K562 (cell line): ENCODE data around the gene GPR4. TPM values are rescaled to one million over a fixed set of nuclear protein-coding genes. Genes with fewer than 3 reads are reported as not detected.

Experiments used
- ATAC-seq: fragments of 200-7000 bp; cut with Tn5 transposase; 3 replicates; pipeline ENCODE4 v1.9.1; 2020; ENCODE audit warnings: moderate library complexity
- BruUV-seq: library from RNA; stranded (reverse); fragments of 400-500 nt; replicated peaks from 2 replicates; lab custom pipeline; 2021; lab: Mats Ljungman, UMichigan
- CTCF ChIA-PET: fragments of 300-600 bp; formaldehyde crosslinking; extraction: SDS; loops from one replicate; lab custom pipeline; 2021; ENCODE audit warnings: low intra/inter-chr PET ratio; lab: Yijun Ruan, JAX
- POLR2A ChIA-PET: fragments of 300-600, 350-650 bp; sonication (Branson Sonifier 250); formaldehyde crosslinking; extraction: SDS; loops from one replicate; lab custom pipeline; 2021; ENCODE audit warnings: antibody characterized with exemption, inconsistent platforms; lab: Yijun Ruan, JAX
- DNase-seq, 4 experiments: peaks; one replicate each; pipeline versions ENCODE4 v3.0.0 to v3.0.0-alpha.2; 2011 to 2018; ENCODE audit warnings: low spot score in 3 of 4, mixed read lengths in 3 of 4; ENCODE audit errors: extremely low read depth in 1 of 4
- FAIRE-seq: peaks from 2 replicates; lab custom pipeline; 2011; peaks lifted over from hg19 to GRCh38; lab: Jason Lieb, UNC
- H2AFZ ChIP-seq: 2 replicates; pipeline ENCODE4 v1.6.0; 2011; ENCODE audit warnings: low read depth, low read length, control low read depth, inconsistent platforms
- H3K27ac ChIP-seq: fragments of 200-600 bp; 3 replicates; pipeline ENCODE4 v1.8.0; 2011; ENCODE audit warnings: low read depth, mild to moderate bottlenecking, control low read depth, inconsistent platforms, low read length, moderate library complexity, mixed read lengths; ENCODE audit errors: extremely low read depth
- H3K27me3 ChIP-seq, 2 experiments: fragments of 300-600 bp in 1 of 2; 2 replicates in 1 of 2; 3 replicates in 1 of 2; pipeline versions ENCODE4 v1.6.0 to v1.8.0; 2011; ENCODE audit warnings: inconsistent platforms in 2 of 2, low read length in 2 of 2, mild to moderate bottlenecking in 1 of 2, mixed read lengths in 1 of 2, moderate library complexity in 1 of 2; ENCODE audit not compliant: control insufficient read depth in 2 of 2, insufficient read depth in 2 of 2
- H3K36me3 ChIP-seq: fragments of 300-600 bp; 3 replicates; pipeline ENCODE4 v1.8.0; 2011; ENCODE audit warnings: mild to moderate bottlenecking, low read length, inconsistent platforms; ENCODE audit not compliant: control insufficient read depth, insufficient read depth
- H3K4me1 ChIP-seq, 2 experiments: fragments of 200-600 bp in 1 of 2; replicated peaks in 1 of 2; 2 replicates in 1 of 2; 3 replicates in 1 of 2; pipeline versions ENCODE4 v1.5.1 to v1.8.0; 2011; ENCODE audit warnings: inconsistent platforms in 2 of 2, low read length in 2 of 2, mild to moderate bottlenecking in 1 of 2, mixed read lengths in 1 of 2, moderate library complexity in 1 of 2; ENCODE audit not compliant: control insufficient read depth in 2 of 2, insufficient read depth in 2 of 2
- H3K4me2 ChIP-seq: 2 replicates; pipeline ENCODE4 v1.6.1; 2011; ENCODE audit warnings: low read length, control low read depth, inconsistent platforms, mixed read lengths; ENCODE audit not compliant: insufficient read depth
- H3K4me3 ChIP-seq: fragments of 200-600 bp; sonication (generic), shearing (Covaris generic); 2 replicates; pipeline ENCODE4 v1.5.1; 2016; ENCODE audit warnings: control low read depth, inconsistent platforms
- H3K79me2 ChIP-seq: fragments of 200-600 bp; 3 replicates; pipeline ENCODE4 v1.8.0; 2011; ENCODE audit warnings: low read length, inconsistent platforms; ENCODE audit not compliant: control insufficient read depth, insufficient read depth
- H3K9ac ChIP-seq, 2 experiments: 2 replicates each; pipeline versions ENCODE4 v1.6.0 to v1.6.1; 2011; ENCODE audit warnings: low read depth in 2 of 2, low read length in 2 of 2, control low read depth in 1 of 2, inconsistent platforms in 1 of 2, mild to moderate bottlenecking in 1 of 2, mixed read lengths in 1 of 2; ENCODE audit not compliant: insufficient read depth in 1 of 2
- H3K9me1 ChIP-seq: one replicate; pipeline ENCODE4 v1.6.0; 2011; ENCODE audit warnings: inconsistent platforms, mild to moderate bottlenecking, low read length, moderate library complexity; ENCODE audit not compliant: control insufficient read depth, insufficient read depth
- H3K9me3 ChIP-seq: replicated peaks from 2 replicates; pipeline ENCODE4 v1.5.1; 2011; ENCODE audit warnings: low read depth, low read length, inconsistent platforms; ENCODE audit not compliant: control insufficient read depth, insufficient read depth
- H4K20me1 ChIP-seq: replicated peaks from 2 replicates; pipeline ENCODE4 v1.6.1; 2011; ENCODE audit warnings: low read length, inconsistent platforms, mixed read lengths; ENCODE audit not compliant: control insufficient read depth, insufficient read depth
- DIDO1 ChIP-seq: fragments of 450-650 bp; IDR thresholded peaks from 2 replicates; pipeline ENCODE4 v1.6.1; 2016; ENCODE audit warnings: low read depth, missing biosample characterization, missing genetic modification characterization
- ETV1 ChIP-seq: fragments of 450-650 bp; conservative IDR thresholded peaks from 2 replicates; pipeline ENCODE4 v1.6.1; 2016; ENCODE audit warnings: missing genetic modification characterization, control low read depth, low read depth, missing compliant biosample characterization
- GATAD2B ChIP-seq: fragments of 450-650 bp; IDR thresholded peaks from 2 replicates; pipeline ENCODE4 v1.6.1; 2017; ENCODE audit warnings: mild to moderate bottlenecking, borderline replicate concordance
- HDAC1 ChIP-seq, 2 experiments: fragments of 450-650 bp; IDR thresholded peaks; 2 replicates each; pipeline ENCODE4 v1.6.1; 2016 to 2017; ENCODE audit warnings: inconsistent platforms in 1 of 2, mild to moderate bottlenecking in 1 of 2, moderate library complexity in 1 of 2
- MAZ ChIP-seq, 2 experiments: fragments of 450-650 bp in 1 of 2; sonication (generic) in 1 of 2; formaldehyde crosslinking; IDR thresholded peaks in 1 of 2; conservative IDR thresholded peaks in 1 of 2; 2 replicates each; pipeline versions ENCODE4 v1.4.0 to v1.5.0; 2020; ENCODE audit warnings: mild to moderate bottlenecking in 1 of 2, missing genetic modification reagents in 1 of 2
- NBN ChIP-seq: fragments of 450-650 bp; IDR thresholded peaks from 2 replicates; pipeline ENCODE4 v1.6.1; 2016; ENCODE audit warnings: low read depth, mild to moderate bottlenecking
- PHF20 ChIP-seq: fragments of 450-650 bp; IDR thresholded peaks from 2 replicates; pipeline ENCODE4 v1.6.1; 2018; ENCODE audit not compliant: partially characterized antibody
- PRPF4 ChIP-seq: fragments of 200-400 bp; formaldehyde crosslinking; IDR thresholded peaks from one replicate; pipeline ENCODE4 v1.6.1; 2017; ENCODE audit warnings: low read length, low read depth, mild to moderate bottlenecking; ENCODE audit not compliant: insufficient read depth, poor library complexity, severe bottlenecking
- SIX5 ChIP-seq, 2 experiments: IDR thresholded peaks; 2 replicates each; pipeline ENCODE4 v1.6.1; 2011; ENCODE audit warnings: low read length in 2 of 2, borderline replicate concordance in 1 of 2, low read depth in 1 of 2, mild to moderate bottlenecking in 1 of 2, moderate library complexity in 1 of 2; ENCODE audit not compliant: insufficient read depth in 1 of 2
- SP2 ChIP-seq: IDR thresholded peaks from 2 replicates; pipeline ENCODE4 v1.6.1; 2011; ENCODE audit warnings: mild to moderate bottlenecking, low read depth, low read length, moderate library complexity; ENCODE audit not compliant: poor library complexity, severe bottlenecking; ENCODE audit errors: extremely low read depth
- SUPT5H ChIP-seq: fragments of 450-650 bp; IDR thresholded peaks from 2 replicates; pipeline ENCODE4 v1.6.1; 2016
- TRIM24 ChIP-seq, 2 experiments: fragments of 450-650 bp; IDR thresholded peaks; 2 replicates each; pipeline ENCODE4 v1.6.1; 2016
- ZBTB17 ChIP-seq: fragments of 450-650 bp; formaldehyde crosslinking; IDR thresholded peaks from 2 replicates; pipeline ENCODE4 v1.4.0; 2020; ENCODE audit warnings: mild to moderate bottlenecking
- ZBTB43 ChIP-seq: sonication (generic); formaldehyde crosslinking; IDR thresholded peaks from 2 replicates; pipeline ENCODE4 v1.8.0; 2023; ENCODE audit warnings: mild to moderate bottlenecking, missing genetic modification reagents
- ZNF445 ChIP-seq: fragments of 250-450 bp; sonication (Bioruptor Pico); IDR thresholded peaks from 2 replicates; pipeline ENCODE4 v1.4.0; 2020; ENCODE audit warnings: low read depth, mild to moderate bottlenecking, moderate library complexity
- ZNF707 ChIP-seq: fragments of 250-450 bp; sonication (Bioruptor Pico); conservative IDR thresholded peaks from 2 replicates; pipeline ENCODE4 v1.8.0; 2022; ENCODE audit warnings: inconsistent platforms, mild to moderate bottlenecking, moderate library complexity
- WGBS: fragments of 100-300 bp; shearing (Covaris generic); methylation state at CpG from one replicate; pipeline ENCODE4 v1.1.6; 2016; ENCODE audit warnings: low coverage, mixed read lengths; ENCODE audit not compliant: insufficient coverage; ENCODE audit errors: missing lambda C conversion rate; 5-methylcytosine and 5-hydroxymethylcytosine counted together
- in situ Hi-C: fragments of 300-500 bp; cut with MboI; formaldehyde crosslinking; loops from 4 replicates; pipeline ENCODE4 v1.15.0; 2018; ENCODE audit warnings: inconsistent platforms, mixed read lengths
- intact Hi-C: fragments of 100-400 bp; cut with micrococcal nuclease; formaldehyde crosslinking; loops from 2 replicates; pipeline ENCODE4 v1.14.2; 2022
- polyA plus RNA-seq, 8 experiments: library from polyadenylated mRNA; depleted of rRNA in 4 of 8; stranded (reverse) in 5 of 8; unstranded in 3 of 8; fragments of >200 nt; fragmentation: Nextera tagmentation in 2 of 8; fragmentation: Illumina TruSeq in 1 of 8; extraction: Ambion mirVana in 2 of 8; extraction: Trizol in 1 of 8; gene quantifications; 2 replicates each; pipeline versions ENCODE4 v1.2.1 to v1.2.3, GENCODE V29; 2011 to 2014; ENCODE audit warnings: inconsistent platforms in 1 of 8, missing spikeins in 1 of 8
- total RNA-seq, 7 experiments: library from RNA; depleted of rRNA in 6 of 7; stranded (reverse); fragments of >200 nt in 6 of 7; fragmentation: Illumina TruSeq in 2 of 7; extraction: Trizol in 2 of 7; gene quantifications; 2 replicates each; pipeline versions ENCODE4 v1.2.1 to v1.2.3, GENCODE V29; 2011 to 2021; ENCODE audit warnings: low replicate concordance in 1 of 7
- TF ChIP-seq, protein P1 (sequence below), 2 experiments: fragments of 450-650 bp; conservative IDR thresholded peaks; 2 replicates each; pipeline ENCODE4 v1.6.1; 2017; ENCODE audit warnings: mild to moderate bottlenecking in 2 of 2, moderate library complexity in 2 of 2

GPR4 gene
- total and polyA plus RNA-seq, 9 of the 15 experiments (the other 6 are each of a cell fraction or from before 2014, with no cell fraction given) = 0.03 to 0.09 (median 0.04) TPM; not detected in 5

DNA sequence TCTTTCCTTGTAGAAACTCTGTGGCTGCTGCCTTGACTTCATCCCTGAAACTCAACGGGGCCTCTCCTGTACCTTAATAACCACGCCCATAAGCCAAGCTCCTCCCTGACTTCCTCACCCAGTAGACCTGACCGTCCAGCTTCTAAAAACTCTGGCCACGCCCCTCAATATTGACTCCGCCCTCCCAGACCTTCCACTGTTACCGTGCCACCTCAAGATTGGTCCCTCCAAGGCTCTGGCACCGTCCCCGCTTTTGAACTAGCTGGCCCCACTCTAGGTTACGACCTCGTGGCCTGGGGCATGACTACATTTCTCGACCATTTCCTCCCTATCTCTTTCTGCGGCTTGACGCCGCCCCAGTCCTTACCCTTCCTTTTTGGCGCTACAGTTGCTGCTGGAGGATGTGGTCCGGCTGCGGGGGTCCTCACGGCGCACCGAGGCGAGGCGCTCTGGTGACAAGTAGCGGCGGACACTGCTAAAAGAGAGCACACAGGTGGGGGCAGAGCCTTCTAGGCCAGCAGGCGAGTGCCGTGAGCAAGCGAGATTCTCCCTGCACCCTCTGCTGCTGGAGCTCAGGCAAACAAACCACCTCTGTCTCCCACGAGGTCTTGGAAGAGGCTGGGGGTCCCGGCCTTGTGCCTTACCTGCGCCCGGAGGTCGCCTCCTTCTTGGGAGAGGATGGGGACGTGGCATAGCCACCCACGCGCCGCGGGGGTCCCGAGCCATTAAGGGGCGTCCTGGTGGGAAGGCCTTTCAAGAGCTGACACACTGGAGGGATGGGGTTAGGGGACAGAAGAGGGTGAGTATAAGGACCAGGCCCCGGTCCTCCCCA lies 39.5 kb upstream of the GPR4 start (continued):
- TF ChIP-seq TRIM24 (IDR thresholded peaks at IDR 0.05) (peak in 1 of 2 experiments; percentile 40; a peak in 3 of 4 replicates), ZBTB43 (CRISPR knock-in tag) (peak; percentile 34; the same call in 1 of the 2 replicates), ETV1 (tag) (peak; percentile 28; the same call in 1 of the 2 replicates), SUPT5H (peak; percentile 51), DIDO1 (no peak), ZNF707 (CRISPR knock-in tag) (no peak), MAZ (CRISPR knock-in tag; conservative IDR thresholded peaks at IDR 0.05 in 1 of 2, IDR thresholded peaks at IDR 0.05 in 1 of 2) (peak in 1 of 2 experiments; percentile 38; a peak in 2 of 4 replicates)

DNA sequence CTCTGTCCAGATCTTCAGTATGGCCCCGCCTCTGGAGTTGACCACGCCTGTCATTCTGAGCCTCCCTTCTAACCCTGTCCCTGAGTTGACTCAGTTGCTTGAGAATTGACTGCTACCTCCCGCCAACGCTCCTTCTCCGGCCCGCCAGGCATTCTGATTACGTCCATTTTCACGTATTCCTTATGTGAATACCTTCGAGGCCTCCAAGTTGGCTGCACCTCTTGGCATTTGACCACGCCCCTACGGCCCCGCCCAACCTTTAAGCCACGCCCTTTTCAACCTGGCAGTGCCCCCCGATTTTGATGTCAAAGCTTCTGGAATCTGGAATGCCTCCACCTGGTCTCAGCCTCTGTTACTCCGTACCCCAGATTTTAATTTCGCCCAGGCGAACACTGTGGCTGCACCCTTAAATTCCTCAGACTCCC lies 38.8 kb upstream of the GPR4 start:
- in situ Hi-C loops = no loop called here
- FAIRE-seq (peak; percentile 29), DNase-seq (peak; percentile 43 to 80 (median 58)), ATAC-seq (peak; percentile 8)
- Histone ChIP-seq H3K4me2 (peak overlapping the region; percentile 90), H3K79me2 (peaks cover 17% of the 10 kb centered on the region), H3K9ac (peak overlapping the region; percentile 62 to 85; a peak in 2 of 4 replicates), H3K36me3 (peaks cover 6% of the 10 kb centered on the region; the same call in 1 of the 3 replicates), H3K27ac (peak overlapping the region; percentile 80), H3K9me3 (no peaks in the 10 kb centered on the region), H3K4me1 (peaks cover 32 to 72% of the 10 kb centered on the region in 2 experiments), H3K9me1 (no peaks in the 10 kb centered on the region), H4K20me1 (no peaks in the 10 kb centered on the region), H2AFZ (peak overlapping the region; percentile 89), H3K27me3 (no peaks in the 10 kb centered on the region), H3K4me3 (peak overlapping the region; percentile 43)
- BruUV-seq = no TSS peak
- POLR2A ChIA-PET = interaction anchor here (0.6 to 4.7 kb wide), 10 partner anchors 9 to 153 kb away, joined by 3 to 35 read pairs (median 4); partner anchors contain the start of gene OPA3
- WGBS = 6% methylated on average over 17 of the region's 17 CpGs
- intact Hi-C loops = loop anchor here (5.0 kb wide), 3 partner anchors 134 to 199 kb away; partner anchors contain the start of gene VASP
- CTCF ChIA-PET = interaction anchor here (3.0 to 4.6 kb wide), 2 partner anchors 33 to 116 kb away, joined by 21 to 34 read pairs; no protein-coding TSS in a partner anchor
- TF ChIP-seq SIX5 (IDR thresholded peaks at IDR 0.05; ENCODE audit: borderline replicate concordance in 1 of 2, insufficient read depth in 1 of 2, low read depth in 1 of 2, low read length in 2 of 2) (no peak), PRPF4 (no peak), PHF20 (no peak), SP2 (no peak), ZBTB17 (0 out of 2 replicates have a peak, but pooled peaks have one; percentile 28), ZNF445 (CRISPR knock-in tag) (no peak), GATAD2B (no peak), NBN (no peak), HDAC1 (IDR thresholded peaks at IDR 0.05) (peak in 1 of 2 experiments; percentile 46; a peak in 1 of 4 replicates)
- TF ChIP-seq, protein P1, sequence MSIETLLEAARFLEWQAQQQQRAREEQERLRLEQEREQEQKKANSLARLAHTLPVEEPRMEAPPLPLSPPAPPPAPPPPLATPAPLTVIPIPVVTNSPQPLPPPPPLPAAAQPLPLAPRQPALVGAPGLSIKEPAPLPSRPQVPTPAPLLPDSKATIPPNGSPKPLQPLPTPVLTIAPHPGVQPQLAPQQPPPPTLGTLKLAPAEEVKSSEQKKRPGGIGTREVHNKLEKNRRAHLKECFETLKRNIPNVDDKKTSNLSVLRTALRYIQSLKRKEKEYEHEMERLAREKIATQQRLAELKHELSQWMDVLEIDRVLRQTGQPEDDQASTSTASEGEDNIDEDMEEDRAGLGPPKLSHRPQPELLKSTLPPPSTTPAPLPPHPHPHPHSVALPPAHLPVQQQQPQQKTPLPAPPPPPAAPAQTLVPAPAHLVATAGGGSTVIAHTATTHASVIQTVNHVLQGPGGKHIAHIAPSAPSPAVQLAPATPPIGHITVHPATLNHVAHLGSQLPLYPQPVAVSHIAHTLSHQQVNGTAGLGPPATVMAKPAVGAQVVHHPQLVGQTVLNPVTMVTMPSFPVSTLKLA (conservative IDR thresholded peaks at IDR 0.05) = no peak
